Measurements from ENCODE around the gene SLC13A3.

DNA sequence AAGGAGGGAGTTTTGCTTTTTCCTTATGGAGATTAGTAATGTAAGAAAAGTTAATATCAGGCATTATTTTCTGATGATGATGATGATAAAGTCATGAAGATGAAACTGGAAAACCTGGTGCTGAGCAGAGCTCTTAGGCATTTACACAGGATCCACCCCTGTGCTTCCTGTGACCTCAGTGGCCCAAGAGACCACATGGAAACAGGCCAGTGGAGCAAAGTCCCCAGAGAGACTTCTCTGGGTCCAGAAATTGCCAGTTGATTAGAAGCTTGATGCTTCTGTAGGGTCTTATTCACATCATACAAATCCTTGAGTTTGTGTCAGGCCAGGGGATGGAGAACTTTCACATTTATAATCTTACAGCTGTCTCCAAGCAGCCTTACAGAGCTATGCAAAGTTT, 46.1 kb downstream of the SLC13A3 start:
- TF ChIP-seq, protein P1, sequence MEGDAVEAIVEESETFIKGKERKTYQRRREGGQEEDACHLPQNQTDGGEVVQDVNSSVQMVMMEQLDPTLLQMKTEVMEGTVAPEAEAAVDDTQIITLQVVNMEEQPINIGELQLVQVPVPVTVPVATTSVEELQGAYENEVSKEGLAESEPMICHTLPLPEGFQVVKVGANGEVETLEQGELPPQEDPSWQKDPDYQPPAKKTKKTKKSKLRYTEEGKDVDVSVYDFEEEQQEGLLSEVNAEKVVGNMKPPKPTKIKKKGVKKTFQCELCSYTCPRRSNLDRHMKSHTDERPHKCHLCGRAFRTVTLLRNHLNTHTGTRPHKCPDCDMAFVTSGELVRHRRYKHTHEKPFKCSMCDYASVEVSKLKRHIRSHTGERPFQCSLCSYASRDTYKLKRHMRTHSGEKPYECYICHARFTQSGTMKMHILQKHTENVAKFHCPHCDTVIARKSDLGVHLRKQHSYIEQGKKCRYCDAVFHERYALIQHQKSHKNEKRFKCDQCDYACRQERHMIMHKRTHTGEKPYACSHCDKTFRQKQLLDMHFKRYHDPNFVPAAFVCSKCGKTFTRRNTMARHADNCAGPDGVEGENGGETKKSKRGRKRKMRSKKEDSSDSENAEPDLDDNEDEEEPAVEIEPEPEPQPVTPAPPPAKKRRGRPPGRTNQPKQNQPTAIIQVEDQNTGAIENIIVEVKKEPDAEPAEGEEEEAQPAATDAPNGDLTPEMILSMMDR (IDR thresholded peaks at IDR 0.05), result no peak
- TF ChIP-seq POLR2A (IDR thresholded peaks at IDR 0.05), result no peak
- no peak for TF ChIP-seq POLR2AphosphoS5 (IDR thresholded peaks at IDR 0.05)

Data from suprapubic skin (tissue), 4 donors.